HPDE6-E6E7 (cell line): Measurements from ENCODE around the gene ATP6V0A1.

Experiments used
- DNase-seq: peaks from one replicate; pipeline ENCODE4 v3.0.0; 2011; ENCODE audit warnings: missing footprints; ENCODE audit errors: extremely low spot score

ATP6V0A1 gene

DNA sequence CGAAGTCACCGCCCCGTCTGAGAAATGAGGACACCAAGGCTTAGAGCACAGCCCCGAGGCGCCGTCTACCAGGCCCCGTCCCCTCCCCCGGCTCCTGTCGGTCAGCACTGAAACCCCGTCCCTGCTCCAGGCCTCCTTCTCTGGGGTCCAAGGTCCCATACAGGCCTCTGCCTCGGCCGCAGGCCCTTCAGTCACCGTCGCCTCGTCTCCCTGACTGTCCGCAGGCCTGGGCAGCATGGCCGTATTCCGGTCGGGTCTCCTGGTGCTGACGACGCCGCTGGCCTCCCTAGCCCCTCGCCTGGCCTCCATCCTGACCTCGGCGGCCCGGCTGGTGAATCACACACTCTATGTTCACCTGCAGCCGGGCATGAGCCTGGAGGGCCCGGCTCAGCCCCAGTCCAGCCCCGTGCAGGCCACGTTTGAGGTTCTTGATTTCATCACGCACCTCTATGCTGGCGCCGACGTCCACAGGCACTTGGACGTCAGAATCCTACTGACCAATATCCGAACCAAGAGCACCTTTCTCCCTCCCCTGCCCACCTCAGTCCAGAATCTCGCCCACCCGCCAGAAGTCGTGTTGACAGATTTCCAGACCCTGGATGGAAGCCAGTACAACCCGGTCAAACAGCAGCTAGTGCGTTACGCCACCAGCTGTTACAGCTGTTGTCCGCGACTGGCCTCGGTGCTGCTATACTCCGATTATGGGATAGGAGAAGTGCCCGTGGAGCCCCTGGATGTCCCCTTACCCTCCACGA lies 103.9 kb downstream of the ATP6V0A1 start:
- DNase-seq, result no peak

- no peak for DNase-seq
Observed at GRCh38 chr17:42563143-42563509, 104.4 kb downstream of the ATP6V0A1 start.

- no peak for DNase-seq
Observed at GRCh38 chr17:42563543-42563942, 104.9 kb downstream of the ATP6V0A1 start.

DNA sequence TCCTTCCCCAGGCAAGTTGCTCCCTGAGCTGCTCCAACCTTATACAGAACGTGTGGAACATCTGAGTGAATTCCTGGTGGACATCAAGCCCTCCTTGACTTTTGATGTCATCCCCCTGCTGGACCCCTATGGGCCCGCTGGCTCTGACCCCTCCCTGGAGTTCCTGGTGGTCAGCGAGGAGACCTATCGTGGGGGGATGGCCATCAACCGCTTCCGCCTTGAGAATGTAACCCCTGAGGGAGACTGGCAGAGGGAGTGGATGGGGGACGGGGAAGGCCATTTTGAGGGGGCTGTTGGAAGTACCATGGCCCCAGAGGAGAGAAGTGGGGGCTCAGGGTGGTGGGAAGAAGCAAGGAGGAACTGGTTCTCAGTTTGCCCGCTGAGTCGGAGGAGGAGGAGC lies 105.3 kb downstream of the ATP6V0A1 start:
- no peak for DNase-seq

DNA sequence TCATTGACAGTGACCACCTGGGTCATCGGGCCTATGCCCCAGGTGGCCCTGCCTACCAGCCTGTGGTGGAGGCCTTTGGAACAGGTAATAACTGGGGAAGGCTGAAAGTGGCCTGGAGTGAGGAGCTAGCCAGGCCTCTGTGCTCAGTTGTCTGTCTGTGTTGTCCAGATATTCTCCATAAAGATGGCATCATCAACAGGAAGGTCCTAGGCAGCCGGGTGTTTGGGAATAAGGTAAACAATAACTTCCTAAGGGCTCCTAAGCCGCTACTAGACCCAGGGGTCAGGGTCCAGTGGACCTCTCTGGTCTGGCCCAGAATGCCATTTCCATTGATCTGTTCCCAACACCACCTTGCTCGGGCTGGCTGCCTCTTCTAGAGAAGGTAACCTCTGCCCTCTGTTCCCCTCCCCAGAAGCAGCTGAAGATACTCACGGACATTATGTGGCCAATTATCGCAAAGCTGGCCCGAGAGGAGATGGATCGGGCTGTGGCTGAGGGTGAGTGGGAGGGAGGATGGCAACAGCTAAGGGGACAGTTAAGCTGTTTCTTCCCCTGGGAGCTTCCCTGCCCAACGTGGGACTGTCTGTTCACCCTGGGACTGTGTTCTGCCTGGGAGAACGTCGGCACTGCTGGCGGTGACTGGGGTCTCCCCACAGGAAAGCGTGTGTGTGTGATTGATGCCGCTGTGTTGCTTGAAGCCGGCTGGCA lies 106.3 kb downstream of the ATP6V0A1 start:
- DNase-seq, result no peak

- DNase-seq, result no peak
Observed at GRCh38 chr17:42565523-42566214, 107.0 kb downstream of the ATP6V0A1 start.

DNA sequence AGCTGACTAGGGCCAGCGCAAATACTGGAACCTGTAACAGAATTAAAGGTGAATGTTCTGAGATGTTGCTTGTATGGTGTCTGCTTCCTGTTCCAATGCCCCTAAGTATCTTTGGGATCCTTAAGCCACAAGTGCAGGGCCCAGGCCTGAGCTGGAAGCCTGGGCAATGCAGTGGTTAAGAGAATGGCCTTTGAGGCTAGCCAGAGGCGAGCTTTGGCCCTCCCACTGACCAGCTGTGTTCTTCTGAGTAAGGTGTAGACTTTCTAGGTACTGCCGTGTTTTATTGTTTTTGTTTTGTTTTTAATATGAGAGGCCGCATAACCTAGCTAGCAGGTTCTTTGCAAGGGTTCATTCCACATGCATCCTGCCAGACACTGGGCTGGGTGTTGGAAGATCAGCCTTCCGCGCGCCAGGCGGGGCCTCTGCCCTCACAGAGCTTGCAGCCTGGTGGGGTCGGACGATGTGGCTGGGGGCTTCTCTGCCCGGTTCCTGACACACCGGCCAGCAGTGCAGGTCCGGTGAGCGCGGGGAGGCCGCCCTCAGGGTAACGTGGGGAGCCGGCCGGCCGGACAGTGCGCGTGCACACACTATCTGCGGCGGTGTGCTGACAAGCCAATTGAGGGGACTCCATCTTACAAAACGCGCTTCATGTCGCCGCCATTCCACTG lies 107.7 kb downstream of the ATP6V0A1 start:
- no peak for DNase-seq

DNA sequence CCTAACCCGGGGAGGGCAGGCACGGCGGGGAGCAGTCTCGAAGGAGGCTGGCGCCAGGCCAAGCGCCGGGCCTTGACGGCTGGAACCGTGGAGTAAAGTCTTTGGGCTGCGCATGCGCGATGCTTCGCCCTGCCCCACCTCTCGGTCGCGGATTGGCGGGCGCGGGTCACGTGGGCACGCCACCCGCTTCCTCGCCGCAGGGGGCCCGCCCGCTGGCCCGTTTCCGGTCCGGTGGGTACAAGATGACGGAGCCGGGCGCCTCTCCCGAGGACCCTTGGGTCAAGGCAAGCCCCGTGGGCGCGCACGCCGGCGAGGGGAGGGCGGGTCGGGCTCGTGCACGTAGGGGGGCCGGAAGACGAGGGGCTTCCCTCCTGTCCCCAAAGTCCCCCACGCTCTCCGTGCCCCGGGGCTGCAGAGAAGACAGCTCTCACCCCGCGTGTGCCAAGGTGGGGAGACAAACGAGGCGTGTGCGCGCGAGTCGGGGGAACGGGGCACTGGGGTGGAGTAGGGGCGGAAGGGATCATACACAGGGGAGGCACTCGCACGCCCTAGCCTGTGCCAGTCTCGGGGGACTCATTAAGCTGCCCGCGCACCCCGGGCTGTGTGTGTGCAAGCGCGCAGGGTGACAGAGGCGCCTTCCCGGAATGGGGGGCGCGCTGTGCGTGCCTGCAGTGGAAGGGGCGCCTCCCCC lies 108.3 kb downstream of the ATP6V0A1 start, which contains the start of gene MLX:
MLX (plus strand) TSS at position 218 of the 691 bp plus-strand sequence; CDS start at position 243, 25 bp downstream.
- DNase-seq, result peak; percentile 99

- no peak for DNase-seq
Observed at GRCh38 chr17:42568341-42569111, 109.8 kb downstream of the ATP6V0A1 start.

GRCh38 chr17:42571435-42572225 lies 113.0 kb downstream of the ATP6V0A1 start:
- DNase-seq, result no peak
